Stimulated activated CD4-positive, alpha-beta T cell treated with anti-CD3 and anti-CD28 coated beads, Interleukin-2, amount 100 ng/mL, for 4 hours (primary cell): ENCODE results near the gene SMR3B.

Experiments used
- DNase-seq: peaks from one replicate; pipeline ENCODE4 v3.0.0-alpha.2; 2020; ENCODE audit warnings: low read depth

SMR3B gene

GRCh38 chr4:70382691-70383181, at the start of gene SMR3B:
Gene SMR3B (plus strand): TSS chr4:70383131. CDS start chr4:70384511, 1,380 bp downstream.
- no peak for DNase-seq

DNA sequence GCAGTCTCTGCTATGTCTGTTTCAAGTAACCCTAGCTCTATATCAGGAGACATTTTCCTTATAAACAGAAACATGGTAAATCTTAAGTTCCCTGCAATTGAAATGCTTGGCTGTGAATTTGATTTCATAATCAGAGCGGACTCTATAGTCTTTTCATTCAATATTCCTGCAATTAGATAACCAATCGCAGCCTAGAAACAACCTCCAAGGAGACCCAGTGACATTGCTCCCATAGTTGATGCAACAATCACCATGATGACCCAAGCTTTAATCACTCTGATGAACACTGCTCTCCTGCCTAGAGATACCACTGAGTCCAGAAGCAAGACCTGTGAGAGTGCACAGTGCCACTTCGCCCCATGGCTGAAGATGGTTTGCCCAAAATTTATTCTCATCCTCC, 48.2 kb upstream of the SMR3B start, which contains the start of gene CABS1:
Gene CABS1 (plus strand): TSS at position 301 of the 400 bp plus-strand sequence. CDS start 59 bp downstream, at position 360.
- DNase-seq = no peak

DNA sequence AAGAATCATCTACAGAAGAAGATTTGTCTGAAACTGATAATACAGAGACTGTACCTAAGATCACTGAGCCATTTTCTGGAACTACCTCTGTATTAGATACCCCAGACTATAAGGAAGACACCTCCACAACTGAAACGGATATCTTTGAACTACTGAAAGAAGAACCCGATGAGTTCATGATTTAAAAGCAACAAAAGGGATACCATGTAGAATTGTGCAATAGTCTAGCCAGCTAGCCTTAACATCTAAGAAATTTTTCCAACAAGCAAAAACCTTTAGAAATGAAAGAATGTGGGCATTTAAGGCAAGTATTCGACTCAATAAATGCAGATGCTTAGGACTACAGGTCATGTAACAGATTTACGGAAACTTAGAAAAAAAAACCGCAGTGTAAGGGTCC, 46.9 kb upstream of the SMR3B start:
- DNase-seq = no peak

DNA sequence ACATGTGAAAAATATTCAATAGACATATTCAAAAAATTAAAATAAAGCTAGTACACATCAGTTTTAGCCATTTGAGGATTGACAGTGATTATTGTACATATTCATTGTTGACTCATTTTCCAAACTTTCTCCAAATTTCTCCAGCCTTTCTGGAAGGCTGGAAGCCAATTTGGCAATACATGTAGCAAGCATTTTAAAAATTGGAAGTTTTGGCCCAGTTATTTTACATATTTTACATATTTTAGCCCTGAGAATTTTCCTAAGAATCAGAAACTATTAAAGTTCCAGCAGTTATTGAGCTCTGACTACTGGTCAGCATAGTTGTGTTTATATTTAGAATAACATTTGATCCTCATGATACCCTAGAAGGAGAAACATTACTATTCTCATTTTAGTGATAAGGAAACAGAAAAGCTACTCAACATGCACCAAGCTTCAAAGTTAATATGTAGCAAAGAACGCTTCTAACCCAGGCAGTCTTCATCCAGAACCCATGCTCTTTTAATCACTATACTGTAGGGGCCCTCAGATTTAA, 45.0 kb upstream of the SMR3B start:
- DNase-seq = no peak

GRCh38 chr4:70356185-70356584, 26.7 kb upstream of the SMR3B start:
- DNase-seq = no peak

GRCh38 chr4:70359115-70359661, 23.7 kb upstream of the SMR3B start:
- no peak for DNase-seq

GRCh38 chr4:70360460-70360859, 22.5 kb upstream of the SMR3B start, which contains the start of gene SMR3A:
Gene SMR3A (plus strand): TSS chr4:70360760. CDS start chr4:70362116, 1,356 bp downstream.
- no peak for DNase-seq

- no peak for DNase-seq
Measured at GRCh38 chr4:70364002-70364401, 18.9 kb upstream of the SMR3B start.

DNA sequence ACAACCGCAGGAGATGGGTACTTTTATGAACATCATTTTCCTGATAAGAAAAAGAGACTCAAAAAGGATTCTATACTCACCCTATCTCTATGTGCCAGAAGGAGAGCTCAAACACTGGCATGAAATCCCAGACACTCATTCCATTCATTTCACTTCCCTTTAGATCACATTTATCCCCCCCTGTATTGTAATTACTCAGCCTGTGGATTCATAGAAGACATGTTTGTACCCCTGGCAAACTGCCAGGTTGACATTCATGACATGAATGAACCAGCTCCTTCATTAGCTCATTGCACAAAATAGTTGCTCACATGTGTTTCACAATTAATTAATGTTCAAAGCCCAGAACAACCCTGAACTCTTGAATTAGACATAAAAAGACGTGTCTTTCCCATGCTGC, 17.5 kb upstream of the SMR3B start:
- no peak for DNase-seq

DNA sequence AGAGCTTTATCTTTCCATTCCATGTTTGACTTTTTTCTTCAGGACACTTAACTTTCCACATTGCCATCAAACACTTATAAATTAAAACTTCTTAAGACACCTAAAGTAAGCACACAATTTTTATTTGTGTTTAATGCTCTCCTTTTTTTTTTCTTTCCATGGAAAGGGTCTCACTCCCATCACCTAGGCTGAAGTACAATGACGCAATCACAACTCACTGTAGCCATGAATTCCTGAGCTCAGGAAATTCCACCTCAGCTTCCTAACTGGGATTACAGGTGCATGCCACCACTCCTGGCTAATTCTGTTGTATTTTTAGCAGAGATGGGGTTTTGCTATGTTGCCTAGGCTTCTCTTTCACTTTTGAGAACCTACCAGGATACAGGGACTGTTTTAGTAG, 15.1 kb upstream of the SMR3B start:
- DNase-seq = no peak

DNA sequence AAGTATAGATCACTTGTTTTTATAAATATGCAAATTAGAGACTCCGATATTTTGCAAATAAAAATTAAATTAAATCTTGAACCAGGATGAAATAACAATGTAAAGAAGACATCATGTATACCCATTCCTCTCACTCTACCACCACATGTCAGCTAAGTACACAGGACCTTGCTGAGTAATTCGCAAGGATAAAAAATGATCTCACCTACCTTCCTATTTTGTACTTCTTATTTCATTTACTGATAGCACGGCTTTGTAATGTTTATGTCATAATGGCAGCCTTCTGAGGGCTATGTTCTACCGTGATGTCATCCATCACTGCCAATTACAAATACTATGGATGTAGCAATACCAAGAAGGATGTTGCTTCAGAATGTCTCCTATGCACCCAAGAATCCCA, 10.9 kb upstream of the SMR3B start:
- DNase-seq = no peak

- DNase-seq = no peak
Measured at GRCh38 chr4:70372760-70373159, 10.2 kb upstream of the SMR3B start.

- no peak for DNase-seq
Measured at GRCh38 chr4:70380578-70380977, 2.4 kb upstream of the SMR3B start.

GRCh38 chr4:70392057-70392776, 9.3 kb downstream of the SMR3B start:
- no peak for DNase-seq

DNA sequence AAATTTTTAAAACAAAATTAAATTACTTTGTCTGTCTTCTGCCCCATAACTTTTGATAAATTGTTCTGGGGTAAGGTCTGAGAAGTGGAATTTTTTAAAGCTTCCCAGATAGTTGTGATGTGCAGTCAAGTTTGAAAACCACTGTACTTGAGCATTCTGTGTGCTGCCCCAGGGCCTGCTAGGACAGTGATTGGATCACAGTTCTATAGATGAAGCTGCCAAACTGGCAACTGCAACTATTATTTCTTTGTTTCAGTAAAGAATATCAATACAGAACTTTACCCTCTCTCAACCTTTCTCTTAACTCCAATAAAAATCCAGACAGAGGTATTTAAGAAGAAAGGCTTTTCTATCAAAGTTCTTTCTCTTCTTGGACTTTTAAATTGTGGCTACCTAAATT, 14.6 kb downstream of the SMR3B start, which contains the start of gene OPRPN:
Gene OPRPN (plus strand): TSS at position 361 of the 400 bp plus-strand sequence. CDS start 1,346 bp downstream, outside the sequence.
- no peak for DNase-seq

GRCh38 chr4:70399319-70399718, 16.4 kb downstream of the SMR3B start:
- no peak for DNase-seq

DNA sequence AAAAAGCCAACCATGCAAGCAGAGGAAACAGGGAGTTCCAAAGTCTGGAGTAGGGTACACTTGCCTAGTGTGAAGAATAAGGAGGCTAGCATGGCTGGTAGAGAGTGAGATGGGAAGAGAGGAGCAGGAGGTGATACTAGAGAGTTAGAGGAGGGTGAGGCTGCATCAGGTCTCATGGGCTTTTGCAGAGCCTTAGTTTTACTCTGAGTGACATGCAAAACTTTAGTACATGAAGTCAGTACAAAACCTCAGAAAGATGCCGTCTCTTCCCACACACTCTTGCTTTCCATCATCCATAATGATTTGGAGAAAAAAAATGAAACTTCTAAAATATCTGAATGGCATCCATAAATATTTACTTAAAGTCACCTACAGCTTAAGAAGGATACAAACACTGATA, 19.8 kb downstream of the SMR3B start:
- DNase-seq = no peak

DNA sequence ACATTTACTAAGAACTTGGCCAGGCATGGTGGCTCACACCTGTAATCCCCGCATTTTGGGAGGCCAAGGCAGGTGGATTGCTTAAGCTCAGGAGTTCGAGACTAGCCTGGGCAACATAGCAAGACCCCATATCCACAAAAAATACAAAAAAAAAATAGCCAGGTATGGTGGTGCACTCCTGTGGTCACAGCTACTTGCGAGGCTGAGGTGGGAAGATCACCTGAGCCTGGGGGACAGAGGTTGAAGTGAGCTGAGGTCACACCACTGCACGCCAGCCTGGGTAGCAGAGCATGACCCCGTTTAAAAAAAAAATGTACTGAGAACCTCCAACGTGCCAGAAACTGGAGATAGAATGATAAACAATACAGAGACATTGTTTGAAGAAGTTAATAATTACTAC, 22.8 kb downstream of the SMR3B start:
- DNase-seq = no peak

- no peak for DNase-seq
Measured at GRCh38 chr4:70425306-70425705, 42.4 kb downstream of the SMR3B start.

DNA sequence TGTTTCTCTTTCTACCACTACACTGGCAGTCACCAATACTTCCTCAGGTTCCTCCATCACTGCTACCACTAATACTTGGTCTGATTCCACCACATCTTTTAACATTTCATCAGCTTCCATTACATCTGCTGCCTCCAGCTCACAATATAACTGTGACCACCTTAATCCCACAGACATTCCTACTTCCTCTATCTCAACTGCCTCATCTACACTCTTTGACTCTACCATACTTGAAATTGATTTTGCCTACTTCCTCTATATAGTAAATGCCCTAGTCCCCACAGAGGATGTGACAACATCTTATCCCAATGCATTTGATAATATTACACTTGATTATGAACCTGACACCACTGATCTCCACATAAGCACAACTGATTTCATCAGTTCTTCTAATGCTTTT, 43.9 kb downstream of the SMR3B start:
- DNase-seq = no peak

- no peak for DNase-seq
Measured at GRCh38 chr4:70437197-70437596, 54.3 kb downstream of the SMR3B start.
